Natural killer cell (primary cell): Measurements from ENCODE around the gene TTC9B. TPM values are rescaled to one million over a fixed set of nuclear protein-coding genes. Genes with fewer than 3 reads are reported as not detected.

ENCODE experiments used
- ATAC-seq, 3 donors: fragments of 150-1000 bp in 2 of 3; fragments of 200-7000 bp in 1 of 3; cut with Tn5 transposase; 1 replicate in 1 of 3; 2 replicates in 2 of 3; pipeline ENCODE4 v1.10.0; 2021; ENCODE audit warnings: mild to moderate bottlenecking in 2 of 3, moderate library complexity in 2 of 3
- DNase-seq, 2 donors: peaks; one replicate each; pipeline versions ENCODE4 v3.0.0 to v3.0.0-alpha.2; 2013 to 2021; ENCODE audit warnings: mixed read lengths in 1 of 2
- H3K27ac ChIP-seq: one replicate; pipeline ENCODE4 v1.5.1; 2013; ENCODE audit warnings: mild to moderate bottlenecking, low read length
- H3K27me3 ChIP-seq: one replicate; pipeline ENCODE4 v1.6.1; 2013; ENCODE audit warnings: low read length; ENCODE audit not compliant: control insufficient read depth, insufficient read depth
- H3K36me3 ChIP-seq: one replicate; pipeline ENCODE4 v1.6.1; 2013; ENCODE audit warnings: low read length; ENCODE audit not compliant: control insufficient read depth, insufficient read depth
- H3K4me1 ChIP-seq: one replicate; pipeline ENCODE4 v1.6.1; 2013; ENCODE audit warnings: low read length; ENCODE audit not compliant: control insufficient read depth, insufficient read depth
- H3K4me3 ChIP-seq: one replicate; pipeline ENCODE4 v1.5.1; 2013; ENCODE audit warnings: low read length
- H3K9me3 ChIP-seq: one replicate; pipeline ENCODE4 v1.6.1; 2013; ENCODE audit warnings: low read length; ENCODE audit not compliant: control insufficient read depth, insufficient read depth
- H3K27ac Mint-ChIP-seq, 2 donors: one replicate each; pipeline ENCODE4 v1.8.0; 2022; ENCODE audit warnings: mild to moderate bottlenecking in 2 of 2, mixed read lengths in 2 of 2, moderate library complexity in 1 of 2
- H3K27me3 Mint-ChIP-seq, 2 donors: one replicate each; pipeline ENCODE4 v1.8.0; 2022; ENCODE audit warnings: low read depth in 2 of 2, mixed read lengths in 2 of 2
- H3K36me3 Mint-ChIP-seq: one replicate; pipeline ENCODE4 v1.8.0; 2022; ENCODE audit warnings: mixed read lengths
- H3K4me1 Mint-ChIP-seq, 2 donors: one replicate each; pipeline ENCODE4 v1.8.0; 2022; ENCODE audit warnings: mixed read lengths in 2 of 2
- H3K4me3 Mint-ChIP-seq: one replicate; pipeline ENCODE4 v1.8.0; 2022; ENCODE audit warnings: mild to moderate bottlenecking, moderate library complexity, mixed read lengths
- H3K9me3 Mint-ChIP-seq, 2 donors: one replicate each; pipeline ENCODE4 v1.8.0; 2022; ENCODE audit warnings: mixed read lengths in 2 of 2
- WGBS: methylation state at CpG from one replicate; pipeline ENCODE4 v1.1.7; 2013; ENCODE audit warnings: missing lambda C conversion rate; ENCODE audit not compliant: insufficient coverage; 5-methylcytosine and 5-hydroxymethylcytosine counted together
- intact Hi-C: fragments of 100-400 bp; cut with micrococcal nuclease; formaldehyde crosslinking; loops from one replicate; pipeline ENCODE4 v1.14.2; 2022
- total RNA-seq, 4 donors: library from RNA; stranded (reverse); fragments of 120-200 nt in 1 of 4; gene quantifications; one replicate each; pipeline versions ENCODE4 v1.2.3 to v1.2.4, GENCODE V29; 2013 to 2022
- TF ChIP-seq, protein P1 (sequence below): fragments of 200-600 bp; IDR thresholded peaks from one replicate; pipeline ENCODE4 v1.8.0; 2022; ENCODE audit warnings: antibody characterized with exemption

The TTC9B gene
- total RNA-seq, 3 donors from 2014 or later (not counting 1 experiment from before 2014, with no cell fraction given), result not detected

DNA sequence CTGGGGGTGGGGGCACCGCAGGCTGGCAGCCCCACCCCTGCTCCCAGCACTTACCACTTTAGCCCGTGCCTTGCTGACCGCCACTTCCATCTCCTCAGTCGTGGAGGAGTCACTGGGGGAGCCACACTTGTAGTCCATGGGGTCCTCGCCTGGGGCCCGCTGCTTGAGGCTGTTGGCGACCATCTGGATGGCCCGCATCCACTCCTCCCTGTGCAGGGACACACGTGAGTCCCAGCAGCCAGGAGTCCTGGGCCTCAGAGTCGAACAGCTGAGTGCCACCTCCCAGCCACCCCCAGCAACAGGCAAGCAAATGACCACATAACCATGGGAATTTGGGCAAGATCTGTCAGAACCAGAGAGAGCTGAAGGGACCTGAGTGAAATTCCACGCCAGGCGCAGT, 24.3 kb upstream of the TTC9B start:
- DNase-seq (no peak), ATAC-seq (no peak)
- Mint-ChIP-seq H3K36me3 (no peaks in the 10 kb centered on the region), H3K27me3 (no peaks in the 10 kb centered on the region), H3K9me3 (no peaks in the 10 kb centered on the region), H3K27ac (no peak overlapping the region), H3K4me1 (peaks cover 14 to 30% of the 10 kb centered on the region in 2 donors), H3K4me3 (no peak overlapping the region)
- Histone ChIP-seq H3K27me3 (no peaks in the 10 kb centered on the region), H3K36me3 (peaks cover 43% of the 10 kb centered on the region), H3K9me3 (no peaks in the 10 kb centered on the region), H3K4me3 (no peak overlapping the region), H3K27ac (no peak overlapping the region), H3K4me1 (no peaks in the 10 kb centered on the region)
- intact Hi-C loops, result no loop called here
- TF ChIP-seq, protein P1, sequence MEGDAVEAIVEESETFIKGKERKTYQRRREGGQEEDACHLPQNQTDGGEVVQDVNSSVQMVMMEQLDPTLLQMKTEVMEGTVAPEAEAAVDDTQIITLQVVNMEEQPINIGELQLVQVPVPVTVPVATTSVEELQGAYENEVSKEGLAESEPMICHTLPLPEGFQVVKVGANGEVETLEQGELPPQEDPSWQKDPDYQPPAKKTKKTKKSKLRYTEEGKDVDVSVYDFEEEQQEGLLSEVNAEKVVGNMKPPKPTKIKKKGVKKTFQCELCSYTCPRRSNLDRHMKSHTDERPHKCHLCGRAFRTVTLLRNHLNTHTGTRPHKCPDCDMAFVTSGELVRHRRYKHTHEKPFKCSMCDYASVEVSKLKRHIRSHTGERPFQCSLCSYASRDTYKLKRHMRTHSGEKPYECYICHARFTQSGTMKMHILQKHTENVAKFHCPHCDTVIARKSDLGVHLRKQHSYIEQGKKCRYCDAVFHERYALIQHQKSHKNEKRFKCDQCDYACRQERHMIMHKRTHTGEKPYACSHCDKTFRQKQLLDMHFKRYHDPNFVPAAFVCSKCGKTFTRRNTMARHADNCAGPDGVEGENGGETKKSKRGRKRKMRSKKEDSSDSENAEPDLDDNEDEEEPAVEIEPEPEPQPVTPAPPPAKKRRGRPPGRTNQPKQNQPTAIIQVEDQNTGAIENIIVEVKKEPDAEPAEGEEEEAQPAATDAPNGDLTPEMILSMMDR, result no peak
- 96% methylated on average over 12 of the region's 12 CpGs for WGBS

- 96% methylated on average over 21 of the region's 21 CpGs for WGBS
- peak overlapping the region in 1 of 2 donors; percentile 83 for H3K27ac Mint-ChIP-seq
- no peak overlapping the region for H3K27ac ChIP-seq
- H3K9me3 ChIP-seq, result no peaks in the 10 kb centered on the region
- no peak for DNase-seq
- H3K4me1 Mint-ChIP-seq, result peaks cover 14 to 32% of the 10 kb centered on the region in 2 donors
- H3K4me1 ChIP-seq, result no peaks in the 10 kb centered on the region
- TF ChIP-seq, protein P1, result no peak
- no peaks in the 10 kb centered on the region for H3K36me3 Mint-ChIP-seq
- intact Hi-C loops, result no loop called here
- no peaks in the 10 kb centered on the region for H3K27me3 Mint-ChIP-seq
- no peak for ATAC-seq
- H3K4me3 ChIP-seq, result no peak overlapping the region
- H3K27me3 ChIP-seq, result no peaks in the 10 kb centered on the region
- no peaks in the 10 kb centered on the region for H3K9me3 Mint-ChIP-seq
- H3K4me3 Mint-ChIP-seq, result no peak overlapping the region
- H3K36me3 ChIP-seq, result peaks cover 47% of the 10 kb centered on the region
These were observed 23.7 kb upstream of the TTC9B start for GRCh38 chr19:40241809-40242384.

DNA sequence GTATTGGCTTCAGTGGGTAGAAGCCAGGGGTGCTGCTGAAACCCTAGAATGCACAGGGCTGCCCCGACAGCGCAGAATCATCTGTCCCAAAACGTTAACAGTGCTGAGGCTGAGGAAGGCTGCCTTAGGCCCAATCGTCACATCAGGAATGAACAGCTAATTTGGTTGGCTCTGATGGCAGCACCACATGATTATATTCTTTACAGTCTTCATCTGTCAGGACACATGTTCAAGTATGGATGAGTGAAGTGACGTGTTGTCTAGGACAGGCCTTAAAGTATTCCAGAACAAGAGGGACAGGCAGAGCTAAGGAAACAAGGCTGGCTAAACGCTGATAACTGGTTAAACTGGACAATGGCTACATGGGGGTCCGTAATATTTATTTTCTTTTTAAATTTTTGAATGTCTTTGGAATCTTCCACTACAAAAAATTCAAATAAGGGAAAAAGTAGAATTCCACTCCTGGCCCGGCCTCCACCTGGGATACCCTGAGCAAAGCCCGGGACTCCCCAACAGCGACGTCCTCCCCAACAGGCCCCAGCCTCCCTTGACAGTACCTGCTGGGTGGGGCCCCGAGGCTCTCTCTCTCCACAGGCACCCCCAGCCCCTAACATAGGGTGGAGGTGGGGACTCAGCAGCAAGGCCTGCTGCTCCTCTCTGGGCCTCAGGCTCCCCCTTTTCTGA, 23.1 kb upstream of the TTC9B start:
- Mint-ChIP-seq H3K27ac (peak overlapping the region in 1 of 2 donors; percentile 83), H3K27me3 (no peaks in the 10 kb centered on the region), H3K4me1 (peaks cover 10 to 31% of the 10 kb centered on the region in 2 donors), H3K9me3 (no peaks in the 10 kb centered on the region), H3K36me3 (no peaks in the 10 kb centered on the region), H3K4me3 (no peak overlapping the region)
- intact Hi-C loops, result no loop called here
- no peaks in the 10 kb centered on the region for H3K4me1 ChIP-seq
- H3K27ac ChIP-seq, result no peak overlapping the region
- no peak overlapping the region for H3K4me3 ChIP-seq
- peaks cover 53% of the 10 kb centered on the region for H3K36me3 ChIP-seq
- DNase-seq (no peak), ATAC-seq (no peak)
- TF ChIP-seq, protein P1, result no peak
- H3K9me3 ChIP-seq, result no peaks in the 10 kb centered on the region
- no peaks in the 10 kb centered on the region for H3K27me3 ChIP-seq
- 96% methylated on average over 10 of the region's 12 CpGs for WGBS
